A673 (cell line): ENCODE results near the gene CNGA2.

ENCODE experiments used
- CTCF ChIP-seq: fragments of 300-800, 200-600 bp; sonication (generic); conservative IDR thresholded peaks from 2 replicates; pipeline ENCODE4 v1.5.1; 2017; ENCODE audit warnings: low read depth, mild to moderate bottlenecking, antibody characterized with exemption, low read length, moderate library complexity, mixed read lengths
- EZH2 ChIP-seq: fragments of 200-600 bp; sonication (generic); IDR thresholded peaks from 2 replicates; pipeline ENCODE4 v1.6.1; 2017; ENCODE audit warnings: borderline replicate concordance, low read depth, mild to moderate bottlenecking, mixed read lengths, antibody characterized with exemption, low read length; ENCODE audit not compliant: poor library complexity, severe bottlenecking

DNA sequence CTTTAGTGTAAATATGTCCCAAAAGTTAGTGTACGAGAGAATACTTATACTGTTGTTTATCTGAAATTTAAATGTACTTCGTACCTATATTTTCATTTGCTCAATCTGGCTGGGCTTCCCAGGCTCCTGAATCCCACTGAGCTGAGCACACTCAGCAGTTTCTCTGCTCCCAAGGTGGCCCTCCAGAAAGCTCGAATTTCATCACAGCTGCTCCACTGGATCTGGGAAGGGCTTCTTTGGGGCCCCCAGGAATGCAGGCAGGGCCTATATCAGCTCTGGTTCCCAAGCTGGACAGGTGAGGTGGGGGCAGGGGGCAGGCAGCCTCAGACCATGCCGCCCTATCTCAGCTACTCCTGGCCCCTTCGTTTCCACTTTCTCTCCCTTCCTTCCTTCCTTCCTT, 20.2 kb upstream of the CNGA2 start:
- no peak for TF ChIP-seq CTCF
- no peak for TF ChIP-seq EZH2
